IPS-18c (cell line): Measurements from ENCODE around the gene FZD4.
"Not testable (repeated sequence)": the region's sequence is repeated elsewhere in the genome, so short reads cannot be mapped to it uniquely, and the experiment has no call there.

ENCODE experiments used
- H3K4me3 ChIP-seq: 2 replicates; pipeline ENCODE4 v1.7.0; 2013; ENCODE audit warnings: low read depth, mild to moderate bottlenecking, low read length, moderate library complexity; ENCODE audit not compliant: insufficient read depth
- H3K9me3 ChIP-seq: one replicate; pipeline ENCODE4 v1.6.1; 2013; ENCODE audit warnings: mild to moderate bottlenecking, low read length, moderate library complexity; ENCODE audit not compliant: control insufficient read depth, insufficient read depth

The FZD4 gene

GRCh38 chr11:86947541-86947940, 7.7 kb downstream of the FZD4 start:
- no peak overlapping the region for H3K4me3 ChIP-seq
- no peaks in the 10 kb centered on the region for H3K9me3 ChIP-seq

- H3K4me3 ChIP-seq, H3K9me3 ChIP-seq: not testable (repeated sequence)
Observed at GRCh38 chr11:86943505-86943904, 11.7 kb downstream of the FZD4 start.

- Histone ChIP-seq H3K9me3 (no peaks in the 10 kb centered on the region), H3K4me3 (no peak overlapping the region)
Observed at GRCh38 chr11:86941871-86942599, 13.2 kb downstream of the FZD4 start.

GRCh38 chr11:86941077-86941870, 13.9 kb downstream of the FZD4 start:
- no peaks in the 10 kb centered on the region for H3K9me3 ChIP-seq

GRCh38 chr11:86940122-86940777, 14.9 kb downstream of the FZD4 start:
- no peak overlapping the region for H3K4me3 ChIP-seq

More at GRCh38 chr11:86941077-86941870, 13.9 kb downstream of the FZD4 start:
- H3K4me3 ChIP-seq: no peak overlapping the region

GRCh38 chr11:86938900-86939880, 16.0 kb downstream of the FZD4 start:
- H3K4me3 ChIP-seq: no peak overlapping the region
- H3K9me3 ChIP-seq: no peaks in the 10 kb centered on the region

More at GRCh38 chr11:86940122-86940777, 14.9 kb downstream of the FZD4 start:
- no peaks in the 10 kb centered on the region for H3K9me3 ChIP-seq

GRCh38 chr11:86938203-86938899, 16.8 kb downstream of the FZD4 start:
- H3K4me3 ChIP-seq: no peak overlapping the region
- no peaks in the 10 kb centered on the region for H3K9me3 ChIP-seq

GRCh38 chr11:86937193-86937806, 17.9 kb downstream of the FZD4 start:
- H3K4me3 ChIP-seq, H3K9me3 ChIP-seq: not testable (repeated sequence)

GRCh38 chr11:86934926-86935579, 20.1 kb downstream of the FZD4 start:
- no peak overlapping the region for H3K4me3 ChIP-seq
- no peaks in the 10 kb centered on the region for H3K9me3 ChIP-seq

GRCh38 chr11:86934582-86934900, 20.7 kb downstream of the FZD4 start:
- no peaks in the 10 kb centered on the region for H3K9me3 ChIP-seq
- no peak overlapping the region for H3K4me3 ChIP-seq

- Histone ChIP-seq H3K9me3 (no peaks in the 10 kb centered on the region), H3K4me3 (no peak overlapping the region)
Observed at GRCh38 chr11:86933891-86934581, 21.2 kb downstream of the FZD4 start.

- Histone ChIP-seq H3K9me3 (no peaks in the 10 kb centered on the region), H3K4me3 (no peak overlapping the region)
Observed at GRCh38 chr11:86932924-86933875, 22.0 kb downstream of the FZD4 start.

- Histone ChIP-seq H3K4me3 (no peak overlapping the region), H3K9me3 (no peaks in the 10 kb centered on the region)
Observed at GRCh38 chr11:86932259-86932585, 23.0 kb downstream of the FZD4 start.

GRCh38 chr11:86931548-86932258, 23.5 kb downstream of the FZD4 start:
- Histone ChIP-seq H3K9me3 (no peaks in the 10 kb centered on the region), H3K4me3 (no peak overlapping the region)
